Hypothalamus (tissue), 51 donors: ENCODE data around the gene LOXL3.
"Not testable (repeated sequence)": the region's sequence is repeated elsewhere in the genome, so short reads cannot be mapped to it uniquely, and the experiment has no call there.

ENCODE experiments used
- DNase-seq, 51 donors: peaks; one replicate each; lab custom pipeline; 2025; lab: John Stamatoyannopoulos, UW

The LOXL3 gene

GRCh38 chr2:74573747-74574562, 20.2 kb upstream of the LOXL3 start:
- peak in 1 of 51 donors; percentile 17 for DNase-seq

- DNase-seq: no peak
These were observed 18.6 kb upstream of the LOXL3 start for GRCh38 chr2:74572178-74572925.

- no peak for DNase-seq
These were observed 17.3 kb upstream of the LOXL3 start for GRCh38 chr2:74571058-74571457.

GRCh38 chr2:74569686-74570085, 15.9 kb upstream of the LOXL3 start:
- no peak for DNase-seq

GRCh38 chr2:74567881-74568280, 14.1 kb upstream of the LOXL3 start:
- no peak for DNase-seq

GRCh38 chr2:74566754-74567085, 13.0 kb upstream of the LOXL3 start:
- no peak for DNase-seq

- no peak for DNase-seq
These were observed 12.5 kb upstream of the LOXL3 start for GRCh38 chr2:74566076-74566753.

- no peak for DNase-seq
These were observed 10.5 kb upstream of the LOXL3 start for GRCh38 chr2:74564222-74564621.

GRCh38 chr2:74562126-74562775, 8.5 kb upstream of the LOXL3 start:
- DNase-seq: no peak

- DNase-seq: not testable (repeated sequence)
These were observed 7.3 kb upstream of the LOXL3 start for GRCh38 chr2:74561022-74561421.

GRCh38 chr2:74560591-74560990, 6.8 kb upstream of the LOXL3 start:
- no peak for DNase-seq

- no peak for DNase-seq
These were observed 6.2 kb upstream of the LOXL3 start for GRCh38 chr2:74559912-74560311.

- DNase-seq: no peak
These were observed 4.8 kb upstream of the LOXL3 start for GRCh38 chr2:74558284-74559230.

- no peak for DNase-seq
These were observed 3.2 kb upstream of the LOXL3 start for GRCh38 chr2:74556831-74557370.

- no peak for DNase-seq
These were observed 2.4 kb upstream of the LOXL3 start for GRCh38 chr2:74556159-74556558.

- DNase-seq: peak in 3 of 51 donors; percentile 11 to 20 (median 16)
These were observed 1.9 kb upstream of the LOXL3 start for GRCh38 chr2:74555610-74556103.

- peak in 2 of 51 donors; percentile 26 to 47 for DNase-seq
These were observed 1.2 kb upstream of the LOXL3 start for GRCh38 chr2:74554820-74555531.

GRCh38 chr2:74552914-74553811, 579 bp downstream of the LOXL3 start:
- DNase-seq: peak in 15 of 51 donors; percentile 12 to 55 (median 30)
